Measurements from ENCODE around the gene CASQ1.

CASQ1 gene

GRCh38 chr1:160169553-160170399 lies 20.6 kb upstream of the CASQ1 start:
- DNase-seq = no peak

GRCh38 chr1:160171354-160171753 lies 19.0 kb upstream of the CASQ1 start:
- no peak for DNase-seq

- no peak for DNase-seq
These were observed 18.4 kb upstream of the CASQ1 start for GRCh38 chr1:160171980-160172379.

- DNase-seq = no peak
These were observed 13.1 kb upstream of the CASQ1 start for GRCh38 chr1:160177231-160177630.

- DNase-seq = no peak
These were observed 12.7 kb upstream of the CASQ1 start for GRCh38 chr1:160177667-160178066.

- no peak for DNase-seq
These were observed 11.6 kb upstream of the CASQ1 start for GRCh38 chr1:160178731-160179130.

- no peak for DNase-seq
These were observed 11.0 kb upstream of the CASQ1 start for GRCh38 chr1:160179336-160179735.

GRCh38 chr1:160186246-160186645 lies 4.1 kb upstream of the CASQ1 start:
- DNase-seq = no peak

- no peak for DNase-seq
These were observed 3.6 kb upstream of the CASQ1 start for GRCh38 chr1:160186729-160187128.

GRCh38 chr1:160187407-160187806 lies 3.0 kb upstream of the CASQ1 start:
- DNase-seq = no peak

GRCh38 chr1:160188341-160188740 lies 2.0 kb upstream of the CASQ1 start:
- no peak for DNase-seq

- no peak for DNase-seq
These were observed 1.4 kb downstream of the CASQ1 start for GRCh38 chr1:160191756-160192155.

- DNase-seq = no peak
These were observed 1.9 kb downstream of the CASQ1 start for GRCh38 chr1:160192234-160192633.

- peak; percentile 89 for DNase-seq
These were observed 2.9 kb downstream of the CASQ1 start for GRCh38 chr1:160193091-160193819.

- no peak for DNase-seq
These were observed 3.7 kb downstream of the CASQ1 start for GRCh38 chr1:160193832-160194736.

- no peak for DNase-seq
These were observed 4.3 kb downstream of the CASQ1 start for GRCh38 chr1:160194737-160195059.

GRCh38 chr1:160196143-160196542 lies 5.8 kb downstream of the CASQ1 start:
- no peak for DNase-seq

GRCh38 chr1:160197231-160197630 lies 6.9 kb downstream of the CASQ1 start:
- DNase-seq = no peak

- DNase-seq = no peak
These were observed 10.4 kb downstream of the CASQ1 start for GRCh38 chr1:160200786-160201185.

- DNase-seq = peak; percentile 13
These were observed 14.3 kb downstream of the CASQ1 start for GRCh38 chr1:160204526-160205241.

- peak; percentile 87 for DNase-seq
These were observed 15.1 kb downstream of the CASQ1 start, which contains the start of gene PEA15 for GRCh38 chr1:160205242-160206035. TSS of gene PEA15 (plus strand) at chr1:160205384. CDS start at chr1:160211545, 6,161 bp downstream.

- peak; percentile 71 for DNase-seq
These were observed 15.6 kb downstream of the CASQ1 start for GRCh38 chr1:160206036-160206389.
